A549 (cell line): Measurements from ENCODE around the gene MRPS33. TPM values are rescaled to one million over a fixed set of nuclear protein-coding genes. Genes with fewer than 3 reads are reported as not detected.

Source experiments
- ATAC-seq, 2 experiments: fragments of 200-7000 bp in 1 of 2; fragments of >200 bp in 1 of 2; cut with Nextera tagmentation in 1 of 2; cut with Tn5 transposase in 1 of 2; 3 replicates each; pipeline versions ENCODE4 v1.8.0 to v1.9.1; 2018 to 2020; ENCODE audit warnings: mild to moderate bottlenecking in 1 of 2, moderate library complexity in 1 of 2
- CTCF ChIA-PET: fragments of 300-600 bp; sonication (Branson Sonifier 250); formaldehyde crosslinking; extraction: SDS; loops from one replicate; lab custom pipeline; 2021; ENCODE audit warnings: antibody characterized with exemption, inconsistent platforms; lab: Yijun Ruan, JAX
- POLR2A ChIA-PET: fragments of 350-600 bp; formaldehyde crosslinking; extraction: SDS; loops from one replicate; lab custom pipeline; 2021; ENCODE audit warnings: antibody characterized with exemption, inconsistent platforms; lab: Yijun Ruan, JAX
- DNase-seq, 2 experiments: peaks; one replicate each; pipeline versions ENCODE4 v3.0.0 to v3.0.0-alpha.2; 2011 to 2016; ENCODE audit warnings: low read depth in 1 of 2, low spot score in 1 of 2
- FAIRE-seq: peaks from 2 replicates; lab custom pipeline; 2011; peaks lifted over from hg19 to GRCh38; lab: Jason Lieb, UNC
- H3K27ac ChIP-seq, 2 experiments: fragments of >200 bp; sonication (Bioruptor Twin); formaldehyde crosslinking; 3 replicates each; pipeline ENCODE4 v1.5.1; 2016 to 2017
- H3K4me1 ChIP-seq: fragments of >200 bp; sonication (Bioruptor Twin); formaldehyde crosslinking; 3 replicates; pipeline ENCODE4 v1.6.1; 2016
- H3K4me2 ChIP-seq: fragments of >200 bp; sonication (Bioruptor Twin); formaldehyde crosslinking; 3 replicates; pipeline ENCODE4 v1.6.1; 2016
- H3K4me3 ChIP-seq: fragments of >200 bp; sonication (Bioruptor Twin); formaldehyde crosslinking; 3 replicates; pipeline ENCODE4 v1.5.1; 2016
- H3K9me3 ChIP-seq: fragments of >200 bp; sonication (Bioruptor Twin); formaldehyde crosslinking; 3 replicates; pipeline ENCODE4 v1.6.1; 2016
- BHLHE40 ChIP-seq: IDR thresholded peaks from 2 replicates; pipeline ENCODE4 v1.6.1; 2012; ENCODE audit warnings: low read depth, low read length, inconsistent platforms
- CBX2 ChIP-seq: fragments of 200-600 bp; sonication (generic); IDR thresholded peaks from 2 replicates; pipeline ENCODE4 v1.6.1; 2016; ENCODE audit warnings: low read depth, mild to moderate bottlenecking, borderline replicate concordance
- CEBPB ChIP-seq, 2 experiments: fragments of >200 bp in 1 of 2; sonication (Bioruptor Twin) in 1 of 2; formaldehyde crosslinking in 1 of 2; IDR thresholded peaks; 2 replicates each; pipeline ENCODE4 v1.6.1; 2012 to 2016
- CTCF ChIP-seq: fragments of >200 bp; sonication (Bioruptor Twin); formaldehyde crosslinking; IDR thresholded peaks from 3 replicates; pipeline ENCODE4 v1.5.1; 2016
- EHMT2 ChIP-seq: fragments of 200-600 bp; sonication (generic); IDR thresholded peaks from 2 replicates; pipeline ENCODE4 v1.6.1; 2016; ENCODE audit warnings: antibody characterized with exemption, low read depth, mild to moderate bottlenecking, moderate library complexity
- FOSB ChIP-seq: fragments of 250-450 bp; sonication (Bioruptor Pico); IDR thresholded peaks from 2 replicates; pipeline ENCODE4 v1.5.0; 2020; ENCODE audit warnings: mild to moderate bottlenecking, moderate library complexity
- HOXA7 ChIP-seq: fragments of 250-450 bp; sonication (Bioruptor Pico); IDR thresholded peaks from 2 replicates; pipeline ENCODE4 v1.5.0; 2020; ENCODE audit warnings: mild to moderate bottlenecking, moderate library complexity
- HOXB5 ChIP-seq: fragments of 250-450 bp; sonication (Bioruptor Pico); IDR thresholded peaks from 2 replicates; pipeline ENCODE4 v1.5.0; 2020; ENCODE audit warnings: mild to moderate bottlenecking, moderate library complexity
- JUNB ChIP-seq: fragments of >200 bp; sonication (Bioruptor Twin); formaldehyde crosslinking; IDR thresholded peaks from 2 replicates; pipeline ENCODE4 v1.6.1; 2016
- KDM1A ChIP-seq: fragments of 200-600 bp; sonication (generic); IDR thresholded peaks from 2 replicates; pipeline ENCODE4 v1.6.1; 2016; ENCODE audit warnings: low read depth, mild to moderate bottlenecking
- KDM5A ChIP-seq: fragments of 200-600 bp; sonication (generic); IDR thresholded peaks from 2 replicates; pipeline ENCODE4 v1.6.1; 2016; ENCODE audit warnings: antibody characterized with exemption, mild to moderate bottlenecking
- MAFK ChIP-seq: fragments of 450-650 bp; IDR thresholded peaks from 2 replicates; pipeline ENCODE4 v1.6.1; 2014; ENCODE audit not compliant: partially characterized antibody
- MAZ ChIP-seq: fragments of 150-350 bp; IDR thresholded peaks from 2 replicates; pipeline ENCODE4 v1.6.1; 2014; ENCODE audit warnings: antibody characterized with exemption, low read depth, low read length, borderline replicate concordance
- NPAS2 ChIP-seq: fragments of 250-450 bp; sonication (Bioruptor Pico); IDR thresholded peaks from 2 replicates; pipeline ENCODE4 v1.8.0; 2022; ENCODE audit warnings: mild to moderate bottlenecking, moderate library complexity, borderline replicate concordance
- PBX3 ChIP-seq: IDR thresholded peaks from 2 replicates; pipeline ENCODE4 v1.6.1; 2012
- POLR2A ChIP-seq: IDR thresholded peaks from 2 replicates; pipeline ENCODE4 v1.6.1; 2012; ENCODE audit warnings: mild to moderate bottlenecking, low read length
- RAD21 ChIP-seq, 2 experiments: fragments of >200 bp in 1 of 2; sonication (Bioruptor Twin) in 1 of 2; formaldehyde crosslinking in 1 of 2; IDR thresholded peaks in 1 of 2; conservative IDR thresholded peaks in 1 of 2; 2 replicates in 1 of 2; 3 replicates in 1 of 2; pipeline ENCODE4 v1.6.1; 2012 to 2018; ENCODE audit warnings: inconsistent platforms in 1 of 2
- RARB ChIP-seq: fragments of 250-450 bp; sonication (Bioruptor Pico); IDR thresholded peaks from 2 replicates; pipeline ENCODE4 v1.8.0; 2021; ENCODE audit warnings: mild to moderate bottlenecking, moderate library complexity
- RNF2 ChIP-seq: fragments of 200-600 bp; sonication (generic); IDR thresholded peaks from 2 replicates; pipeline ENCODE4 v1.6.1; 2016; ENCODE audit warnings: low read depth, mild to moderate bottlenecking, antibody characterized with exemption, moderate library complexity, borderline replicate concordance
- SMC3 ChIP-seq: fragments of >200 bp; sonication (Bioruptor Twin); formaldehyde crosslinking; IDR thresholded peaks from 3 replicates; pipeline ENCODE4 v1.6.1; 2018; ENCODE audit warnings: inconsistent platforms
- SREBF2 ChIP-seq: fragments of 450-650 bp; IDR thresholded peaks from 2 replicates; pipeline ENCODE4 v1.6.1; 2014; ENCODE audit warnings: mild to moderate bottlenecking, moderate library complexity
- TFCP2L1 ChIP-seq: fragments of 250-450 bp; sonication (Bioruptor Pico); IDR thresholded peaks from 2 replicates; pipeline ENCODE4 v1.5.0; 2021; ENCODE audit warnings: mild to moderate bottlenecking
- TP53 ChIP-seq: fragments of 250-450 bp; sonication (Bioruptor Pico); IDR thresholded peaks from 2 replicates; pipeline ENCODE4 v1.5.0; 2021; ENCODE audit warnings: mild to moderate bottlenecking, moderate library complexity
- ZFP36 ChIP-seq: fragments of 450-650 bp; IDR thresholded peaks from 2 replicates; pipeline ENCODE4 v1.6.1; 2014; ENCODE audit warnings: borderline replicate concordance; ENCODE audit not compliant: partially characterized antibody
- ZNF302 ChIP-seq: fragments of 250-450 bp; sonication (Bioruptor Pico); IDR thresholded peaks from 2 replicates; pipeline ENCODE4 v1.9.0; 2021; ENCODE audit warnings: inconsistent platforms, mild to moderate bottlenecking, moderate library complexity
- WGBS: methylation state at CpG from one replicate; pipeline ENCODE4 v1.1.6; 2017; ENCODE audit errors: missing lambda C conversion rate; 5-methylcytosine and 5-hydroxymethylcytosine counted together
- polyA plus RNA-seq, 4 experiments: library from polyadenylated mRNA; depleted of rRNA in 3 of 4; stranded (reverse); fragments of >200 nt; fragmentation: RNase III in 1 of 4; extraction: RNeasy Plus Mini Kit Qiagen cat#74134 plus additional on column Dnase treatment in 1 of 4; gene quantifications; 2 replicates in 3 of 4; 3 replicates in 1 of 4; pipeline ENCODE4 v1.2.3, GENCODE V29; 2011 to 2017
- TF ChIP-seq, protein P1 (sequence below): fragments of 200-600 bp; sonication (generic); IDR thresholded peaks from 2 replicates; pipeline ENCODE4 v1.6.1; 2016; ENCODE audit warnings: antibody characterized with exemption, mild to moderate bottlenecking, moderate library complexity

MRPS33 gene
- polyA plus RNA-seq, 2 of the 4 experiments (the other 2 are of a cell fraction), result 120 to 186 TPM

DNA sequence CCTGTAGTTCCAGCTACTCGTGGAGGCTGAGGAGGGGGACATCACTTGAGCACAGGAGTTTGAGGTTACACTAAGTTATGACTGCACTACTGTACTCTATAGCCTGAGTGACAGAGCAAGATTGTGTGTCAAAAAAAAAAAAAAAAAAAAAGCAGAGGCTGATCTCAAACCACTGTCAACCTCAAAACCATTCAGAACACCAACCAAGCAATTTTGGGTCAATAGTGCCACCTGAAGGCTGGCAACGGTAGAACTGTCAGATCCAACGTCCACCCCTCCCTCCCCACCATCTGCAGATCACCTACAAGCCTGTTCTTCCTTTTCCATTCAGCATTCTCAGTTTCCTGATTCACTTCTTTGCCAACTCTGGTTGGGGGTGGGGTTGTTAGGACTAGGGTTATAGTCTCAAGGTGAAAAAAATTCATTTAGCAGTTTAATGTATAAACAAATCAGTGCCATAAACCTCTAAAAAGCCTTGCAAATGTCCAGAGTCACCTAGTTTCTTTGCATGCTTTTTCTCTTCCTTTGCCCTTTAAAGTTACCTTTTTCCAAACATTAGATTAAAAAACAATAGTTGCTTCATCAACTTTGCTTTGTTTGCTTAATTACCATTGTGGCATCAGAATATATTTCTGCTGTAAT is 2.6 kb downstream of the MRPS33 start:
- Histone ChIP-seq H3K9me3 (peaks cover 6% of the 10 kb centered on the region; the same call in 1 of the 3 replicates), H3K4me1 (peaks cover 13% of the 10 kb centered on the region), H3K4me3 (no peak overlapping the region), H3K27ac (no peak overlapping the region), H3K4me2 (no peak overlapping the region; the same call in 2 of the 3 replicates)
- FAIRE-seq, result no peak
- ATAC-seq, result peak; percentile 38 to 59; a peak in 5 of 6 replicates
- DNase-seq, result peak; percentile 56 to 75
- no peak for TF ChIP-seq ZFP36
- peak; percentile 65 for TF ChIP-seq SMC3
- no peak for TF ChIP-seq FOSB
- no peak for TF ChIP-seq RARB
- TF ChIP-seq, protein P1, sequence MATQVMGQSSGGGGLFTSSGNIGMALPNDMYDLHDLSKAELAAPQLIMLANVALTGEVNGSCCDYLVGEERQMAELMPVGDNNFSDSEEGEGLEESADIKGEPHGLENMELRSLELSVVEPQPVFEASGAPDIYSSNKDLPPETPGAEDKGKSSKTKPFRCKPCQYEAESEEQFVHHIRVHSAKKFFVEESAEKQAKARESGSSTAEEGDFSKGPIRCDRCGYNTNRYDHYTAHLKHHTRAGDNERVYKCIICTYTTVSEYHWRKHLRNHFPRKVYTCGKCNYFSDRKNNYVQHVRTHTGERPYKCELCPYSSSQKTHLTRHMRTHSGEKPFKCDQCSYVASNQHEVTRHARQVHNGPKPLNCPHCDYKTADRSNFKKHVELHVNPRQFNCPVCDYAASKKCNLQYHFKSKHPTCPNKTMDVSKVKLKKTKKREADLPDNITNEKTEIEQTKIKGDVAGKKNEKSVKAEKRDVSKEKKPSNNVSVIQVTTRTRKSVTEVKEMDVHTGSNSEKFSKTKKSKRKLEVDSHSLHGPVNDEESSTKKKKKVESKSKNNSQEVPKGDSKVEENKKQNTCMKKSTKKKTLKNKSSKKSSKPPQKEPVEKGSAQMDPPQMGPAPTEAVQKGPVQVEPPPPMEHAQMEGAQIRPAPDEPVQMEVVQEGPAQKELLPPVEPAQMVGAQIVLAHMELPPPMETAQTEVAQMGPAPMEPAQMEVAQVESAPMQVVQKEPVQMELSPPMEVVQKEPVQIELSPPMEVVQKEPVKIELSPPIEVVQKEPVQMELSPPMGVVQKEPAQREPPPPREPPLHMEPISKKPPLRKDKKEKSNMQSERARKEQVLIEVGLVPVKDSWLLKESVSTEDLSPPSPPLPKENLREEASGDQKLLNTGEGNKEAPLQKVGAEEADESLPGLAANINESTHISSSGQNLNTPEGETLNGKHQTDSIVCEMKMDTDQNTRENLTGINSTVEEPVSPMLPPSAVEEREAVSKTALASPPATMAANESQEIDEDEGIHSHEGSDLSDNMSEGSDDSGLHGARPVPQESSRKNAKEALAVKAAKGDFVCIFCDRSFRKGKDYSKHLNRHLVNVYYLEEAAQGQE, result no peak
- no peak for TF ChIP-seq MAFK
- peak; percentile 74 to 85 for TF ChIP-seq RAD21 (conservative IDR thresholded peaks at IDR 0.05 in 1 of 2, IDR thresholded peaks at IDR 0.05 in 1 of 2)
- TF ChIP-seq MAZ, result no peak
- peak; percentile 73 for TF ChIP-seq CTCF
- no peak for TF ChIP-seq NPAS2
- TF ChIP-seq HOXB5 (CRISPR knock-in tag), result no peak
- no peak for TF ChIP-seq CEBPB (IDR thresholded peaks at IDR 0.05)
- TF ChIP-seq TFCP2L1 (CRISPR knock-in tag), result no peak
- TF ChIP-seq EHMT2, result no peak
- TF ChIP-seq RNF2, result no peak
- no peak for TF ChIP-seq ZNF302 (CRISPR knock-in tag)
- no peak for TF ChIP-seq BHLHE40
- no peak for TF ChIP-seq KDM1A
- no peak for TF ChIP-seq KDM5A
- TF ChIP-seq HOXA7 (CRISPR knock-in tag), result no peak
- TF ChIP-seq CBX2, result no peak
- TF ChIP-seq POLR2A, result no peak
- TF ChIP-seq TP53 (CRISPR knock-in tag), result no peak
- TF ChIP-seq SREBF2, result no peak
- TF ChIP-seq JUNB, result no peak
- no peak for TF ChIP-seq PBX3
- ChIA-PET CTCF (interaction anchor here (0.6 to 3.5 kb wide), 10 partner anchors 9 to 351 kb away, joined by 3 to 32 read pairs (median 4); no protein-coding TSS in a partner anchor), POLR2A (no interaction called here)
- 33% methylated on average over 3 of the region's 3 CpGs for WGBS
